ENCODE data around the gene ADAT1. TPM values are rescaled to one million over a fixed set of nuclear protein-coding genes. Genes with fewer than 3 reads are reported as not detected.

The ADAT1 gene
- total and polyA plus RNA-seq, 2 of the 8 experiments (the other 6 are each of a cell fraction or from before 2014, with no cell fraction given) = 30.7 to 44.7 TPM

DNA sequence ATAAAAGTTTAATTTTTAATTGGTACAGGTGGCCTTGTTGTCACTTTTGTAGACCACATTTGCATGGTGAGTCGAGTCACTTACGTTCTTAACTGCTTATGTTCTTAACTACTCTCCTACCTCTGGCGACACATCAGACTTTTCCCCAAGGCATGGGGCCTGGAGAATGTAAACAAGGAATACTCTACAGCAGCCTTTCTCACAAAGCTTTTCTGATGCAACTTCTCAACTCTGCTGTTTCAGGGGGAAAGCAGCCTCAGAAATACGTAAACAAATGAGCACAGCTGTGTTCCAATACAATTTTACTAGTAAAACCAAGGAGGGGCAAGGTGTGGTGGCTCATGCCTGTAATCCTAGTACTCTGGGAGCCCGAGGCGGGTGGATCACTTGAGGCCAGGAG lies 17.5 kb upstream of the ADAT1 start (continued):
- TF ChIP-seq CHD7 (IDR thresholded peaks at IDR 0.05; ENCODE audit: insufficient replicate concordance, low read length) (no peak), ZNF274 (IDR thresholded peaks at IDR 0.05; ENCODE audit: borderline replicate concordance, extremely low read depth, low read length) (no peak), PHF8 (conservative IDR thresholded peaks at IDR 0.05; ENCODE audit: low read depth, low read length) (no peak), CEBPB (IDR thresholded peaks at IDR 0.05; ENCODE audit: low read depth, low read length) (no peak), CREB1 (IDR thresholded peaks at IDR 0.05) (no peak), BACH1 (IDR thresholded peaks at IDR 0.05; ENCODE audit: low read length) (no peak), RFX5 (IDR thresholded peaks at IDR 0.05; ENCODE audit: borderline replicate concordance, low read depth, low read length) (no peak), JUND (IDR thresholded peaks at IDR 0.05; ENCODE audit: low read length) (no peak)

Data from H1 (cell line).